Stimulated activated memory B cell treated with anti-CD40 and anti-IgM and Interleukin-4, amounts not matched to agents 10 μg/mL and 1 μg/mL and 100 μg/mL, for 72 hours (primary cell): Measurements from ENCODE around the gene ACTG1.
A peak's percentile ranks its signal among the peaks of the same experiment; 100 is the strongest.

ENCODE experiments used
- ATAC-seq: fragments of 150-1000 bp; cut with Tn5 transposase; 2 replicates; pipeline ENCODE4 v1.10.0; 2021
- H3K27ac Mint-ChIP-seq: one replicate; pipeline ENCODE4 v1.8.0; 2022; ENCODE audit warnings: mild to moderate bottlenecking, mixed read lengths
- H3K27me3 Mint-ChIP-seq: one replicate; pipeline ENCODE4 v1.8.0; 2022; ENCODE audit warnings: mixed read lengths
- H3K36me3 Mint-ChIP-seq: one replicate; pipeline ENCODE4 v1.8.0; 2022; ENCODE audit warnings: mixed read lengths
- H3K4me1 Mint-ChIP-seq: one replicate; pipeline ENCODE4 v1.8.0; 2022; ENCODE audit warnings: mixed read lengths
- H3K4me3 Mint-ChIP-seq: one replicate; pipeline ENCODE4 v1.8.0; 2022; ENCODE audit warnings: mild to moderate bottlenecking, moderate library complexity, mixed read lengths
- H3K9me3 Mint-ChIP-seq: one replicate; pipeline ENCODE4 v1.8.0; 2022; ENCODE audit warnings: mixed read lengths

Gene ACTG1

GRCh38 chr17:81517339-81518112 lies 4.9 kb upstream of the ACTG1 start:
- peaks cover 12% of the 10 kb centered on the region for H3K36me3 Mint-ChIP-seq
- no peaks in the 10 kb centered on the region for H3K9me3 Mint-ChIP-seq
- peaks cover 47% of the 10 kb centered on the region for H3K4me1 Mint-ChIP-seq
- H3K27me3 Mint-ChIP-seq: no peaks in the 10 kb centered on the region
- peak; percentile 62 for ATAC-seq
- peak overlapping the region; percentile 93 for H3K4me3 Mint-ChIP-seq
- peak overlapping the region; percentile 92 for H3K27ac Mint-ChIP-seq

DNA sequence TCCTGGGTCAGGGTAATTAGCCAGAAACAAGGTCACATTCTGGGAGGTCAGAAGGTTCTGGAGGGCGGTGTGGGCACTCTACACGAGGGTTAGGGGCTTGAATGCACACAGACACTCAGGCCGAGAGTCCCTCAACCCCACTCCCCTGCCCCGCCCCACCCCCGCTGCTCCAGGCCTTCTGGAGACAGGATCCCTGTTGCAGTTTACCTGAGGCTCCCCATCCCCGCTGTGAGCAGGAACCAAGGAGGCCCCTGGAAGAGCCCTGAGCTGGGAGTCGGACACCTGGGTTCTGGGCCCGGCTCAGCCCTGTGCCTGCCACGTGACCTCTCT lies 4.4 kb upstream of the ACTG1 start:
- peak overlapping the region; percentile 93 for H3K4me3 Mint-ChIP-seq
- H3K36me3 Mint-ChIP-seq: peaks cover 18% of the 10 kb centered on the region
- H3K4me1 Mint-ChIP-seq: peaks cover 49% of the 10 kb centered on the region
- H3K27ac Mint-ChIP-seq: peak overlapping the region; percentile 92
- H3K9me3 Mint-ChIP-seq: no peaks in the 10 kb centered on the region
- no peak for ATAC-seq
- no peaks in the 10 kb centered on the region for H3K27me3 Mint-ChIP-seq

DNA sequence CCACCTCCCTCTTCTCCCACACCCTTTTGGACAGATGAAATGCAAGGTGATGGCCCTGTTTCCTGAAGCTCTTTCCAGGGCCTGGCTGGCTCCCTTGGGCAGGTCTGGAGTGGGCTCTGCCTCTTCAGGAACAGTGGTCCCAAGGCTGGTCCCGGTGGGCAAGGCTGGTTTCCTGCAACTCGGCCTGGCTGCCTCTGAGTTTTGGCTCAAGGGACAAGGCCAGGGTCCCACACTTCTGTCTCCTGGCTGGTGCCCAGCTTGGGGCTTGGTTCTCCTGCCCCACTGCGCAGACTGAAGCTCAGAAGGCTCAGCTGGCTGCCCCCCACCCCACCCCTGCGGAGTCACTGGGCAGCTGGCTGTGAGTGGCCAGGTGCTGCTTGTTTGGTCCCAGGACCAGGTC lies 3.8 kb upstream of the ACTG1 start:
- ATAC-seq: no peak
- Mint-ChIP-seq H3K36me3 (peaks cover 23% of the 10 kb centered on the region), H3K27ac (peak overlapping the region; percentile 92), H3K27me3 (no peaks in the 10 kb centered on the region), H3K4me3 (peak overlapping the region; percentile 93), H3K4me1 (peaks cover 54% of the 10 kb centered on the region), H3K9me3 (no peaks in the 10 kb centered on the region)

DNA sequence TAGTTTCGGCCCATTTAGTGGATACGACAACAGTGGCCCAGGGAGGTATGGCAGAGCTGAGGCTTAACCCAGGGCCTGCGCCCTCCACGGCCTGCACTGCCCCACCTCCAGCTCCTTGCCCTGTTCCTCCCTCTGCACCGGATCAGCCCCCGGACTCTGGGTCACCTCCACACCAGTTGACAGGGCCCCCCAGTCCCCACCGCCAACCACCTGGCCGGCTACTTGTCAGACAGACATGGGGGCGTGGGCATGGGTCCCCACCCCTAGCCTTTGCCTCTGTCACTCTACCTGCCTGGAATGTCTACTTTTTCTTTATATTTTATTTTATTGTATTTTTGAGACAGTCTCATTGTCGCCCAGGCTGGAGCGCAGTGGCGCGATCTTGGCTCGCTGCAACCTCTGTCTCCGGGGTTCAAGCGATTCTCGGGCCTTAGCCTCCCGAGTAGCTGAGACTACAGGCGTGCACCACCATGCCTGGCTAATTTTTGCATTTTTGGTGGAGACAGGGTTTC lies 3.0 kb upstream of the ACTG1 start:
- Mint-ChIP-seq H3K36me3 (peaks cover 31% of the 10 kb centered on the region), H3K9me3 (no peaks in the 10 kb centered on the region), H3K4me1 (peaks cover 58% of the 10 kb centered on the region), H3K27me3 (no peaks in the 10 kb centered on the region), H3K27ac (peak overlapping the region; percentile 92), H3K4me3 (peak overlapping the region; percentile 93)
- no peak for ATAC-seq

GRCh38 chr17:81514739-81515529 lies 2.3 kb upstream of the ACTG1 start:
- H3K9me3 Mint-ChIP-seq: no peaks in the 10 kb centered on the region
- H3K36me3 Mint-ChIP-seq: peaks cover 38% of the 10 kb centered on the region
- H3K27ac Mint-ChIP-seq: peak overlapping the region; percentile 92
- H3K4me1 Mint-ChIP-seq: peaks cover 58% of the 10 kb centered on the region
- ATAC-seq: peak; percentile 56
- H3K27me3 Mint-ChIP-seq: no peaks in the 10 kb centered on the region
- peak overlapping the region; percentile 93 for H3K4me3 Mint-ChIP-seq

GRCh38 chr17:81514489-81514738 lies 1.8 kb upstream of the ACTG1 start:
- Mint-ChIP-seq H3K4me1 (peaks cover 58% of the 10 kb centered on the region), H3K27me3 (no peaks in the 10 kb centered on the region), H3K4me3 (peak overlapping the region; percentile 92), H3K36me3 (peaks cover 43% of the 10 kb centered on the region), H3K9me3 (no peaks in the 10 kb centered on the region), H3K27ac (peak overlapping the region; percentile 92)
- ATAC-seq: no peak

GRCh38 chr17:81513753-81514488 lies 1.3 kb upstream of the ACTG1 start:
- Mint-ChIP-seq H3K4me3 (peak overlapping the region; percentile 92), H3K4me1 (peaks cover 63% of the 10 kb centered on the region), H3K27me3 (no peaks in the 10 kb centered on the region), H3K27ac (peak overlapping the region; percentile 92), H3K9me3 (no peaks in the 10 kb centered on the region), H3K36me3 (peaks cover 48% of the 10 kb centered on the region)
- no peak for ATAC-seq

DNA sequence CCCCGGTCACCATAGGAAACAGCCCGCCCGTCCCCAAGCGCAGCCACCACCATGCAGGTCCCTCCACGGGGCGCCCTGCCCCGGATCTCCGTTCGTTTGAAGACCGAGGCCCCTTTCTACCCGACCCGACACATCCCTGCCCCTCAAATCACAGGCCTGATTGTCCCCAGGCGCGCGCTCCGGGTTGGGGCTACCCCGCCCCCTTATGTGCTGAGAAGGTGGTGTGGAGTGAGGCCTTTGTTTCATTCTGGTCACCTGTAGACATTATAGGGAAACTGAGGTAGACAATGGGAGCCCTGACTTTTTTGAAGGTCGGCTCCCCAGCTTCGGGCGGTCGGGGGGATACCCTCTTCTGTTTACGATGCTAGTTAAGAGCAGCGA lies 763 bp upstream of the ACTG1 start:
- peaks cover 52% of the 10 kb centered on the region for H3K36me3 Mint-ChIP-seq

GRCh38 chr17:81511804-81512561 lies 616 bp downstream of the ACTG1 start:
- Mint-ChIP-seq H3K4me1 (peaks cover 59% of the 10 kb centered on the region), H3K36me3 (peaks cover 61% of the 10 kb centered on the region), H3K9me3 (peaks cover 3% of the 10 kb centered on the region), H3K4me3 (peak overlapping the region; percentile 99), H3K27me3 (no peaks in the 10 kb centered on the region), H3K27ac (peak overlapping the region; percentile 92)
- ATAC-seq: peak; percentile 0

More for the DNA sequence above, 763 bp upstream of the ACTG1 start:
- Mint-ChIP-seq H3K27me3 (no peaks in the 10 kb centered on the region), H3K9me3 (no peaks in the 10 kb centered on the region), H3K4me1 (peaks cover 65% of the 10 kb centered on the region), H3K27ac (peak overlapping the region; percentile 92), H3K4me3 (peak overlapping the region; percentile 92)
- ATAC-seq: peak; percentile 17

GRCh38 chr17:81511554-81511803 lies 1.1 kb downstream of the ACTG1 start:
- ATAC-seq: no peak
- Mint-ChIP-seq H3K27ac (peak overlapping the region; percentile 92), H3K36me3 (peaks cover 58% of the 10 kb centered on the region), H3K9me3 (peaks cover 3% of the 10 kb centered on the region), H3K4me3 (peak overlapping the region; percentile 99), H3K4me1 (peaks cover 54% of the 10 kb centered on the region), H3K27me3 (no peaks in the 10 kb centered on the region)

- peaks cover 3% of the 10 kb centered on the region for H3K9me3 Mint-ChIP-seq
- ATAC-seq: no peak
Measured at GRCh38 chr17:81510785-81511553, 1.6 kb downstream of the ACTG1 start.

DNA sequence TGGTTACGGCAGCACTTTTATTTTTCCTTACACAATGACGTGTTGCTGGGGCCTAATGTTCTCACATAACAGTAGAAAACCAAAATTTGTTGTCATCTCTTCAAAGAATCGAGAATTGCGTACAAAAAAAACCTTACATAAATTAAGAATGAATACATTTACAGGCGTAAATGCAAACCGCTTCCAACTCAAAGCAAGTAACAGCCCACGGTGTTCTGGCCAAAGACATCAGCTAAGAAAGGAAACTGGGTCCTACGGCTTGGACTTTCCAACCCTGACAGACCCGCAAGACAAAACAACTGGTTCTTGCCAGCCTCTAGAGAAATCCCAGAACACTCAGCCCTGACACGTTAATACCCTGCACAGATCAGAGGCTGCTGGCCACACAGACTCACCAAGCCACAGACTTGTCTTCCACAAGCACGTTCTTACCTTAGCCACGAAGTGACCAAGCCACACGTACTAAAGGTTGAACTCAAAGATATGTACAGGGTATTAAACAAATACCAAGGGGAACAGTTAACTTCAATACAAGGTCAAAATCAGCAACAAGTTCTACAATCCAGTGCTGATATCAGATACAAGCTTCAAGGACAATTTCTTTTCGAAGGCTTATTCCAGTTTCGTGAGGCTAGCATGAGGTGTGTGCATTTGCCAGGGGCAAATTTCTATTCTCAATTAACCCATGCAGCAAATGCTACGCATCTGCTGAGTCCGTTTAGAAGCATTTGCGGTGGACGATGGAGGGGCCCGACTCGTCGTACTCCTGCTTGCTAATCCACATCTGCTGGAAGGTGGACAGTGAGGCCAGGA lies 2.4 kb downstream of the ACTG1 start:
- no peak for ATAC-seq
- no peaks in the 10 kb centered on the region for H3K27me3 Mint-ChIP-seq
- peaks cover 49% of the 10 kb centered on the region for H3K4me1 Mint-ChIP-seq
- peaks cover 50% of the 10 kb centered on the region for H3K36me3 Mint-ChIP-seq
- H3K4me3 Mint-ChIP-seq: peak overlapping the region; percentile 99
- peaks cover 3% of the 10 kb centered on the region for H3K9me3 Mint-ChIP-seq
- H3K27ac Mint-ChIP-seq: peak overlapping the region; percentile 92

More at GRCh38 chr17:81510785-81511553, 1.6 kb downstream of the ACTG1 start:
- no peaks in the 10 kb centered on the region for H3K27me3 Mint-ChIP-seq
- H3K4me1 Mint-ChIP-seq: peaks cover 49% of the 10 kb centered on the region
- H3K36me3 Mint-ChIP-seq: peaks cover 55% of the 10 kb centered on the region
- peak overlapping the region; percentile 99 for H3K4me3 Mint-ChIP-seq
- peak overlapping the region; percentile 92 for H3K27ac Mint-ChIP-seq

DNA sequence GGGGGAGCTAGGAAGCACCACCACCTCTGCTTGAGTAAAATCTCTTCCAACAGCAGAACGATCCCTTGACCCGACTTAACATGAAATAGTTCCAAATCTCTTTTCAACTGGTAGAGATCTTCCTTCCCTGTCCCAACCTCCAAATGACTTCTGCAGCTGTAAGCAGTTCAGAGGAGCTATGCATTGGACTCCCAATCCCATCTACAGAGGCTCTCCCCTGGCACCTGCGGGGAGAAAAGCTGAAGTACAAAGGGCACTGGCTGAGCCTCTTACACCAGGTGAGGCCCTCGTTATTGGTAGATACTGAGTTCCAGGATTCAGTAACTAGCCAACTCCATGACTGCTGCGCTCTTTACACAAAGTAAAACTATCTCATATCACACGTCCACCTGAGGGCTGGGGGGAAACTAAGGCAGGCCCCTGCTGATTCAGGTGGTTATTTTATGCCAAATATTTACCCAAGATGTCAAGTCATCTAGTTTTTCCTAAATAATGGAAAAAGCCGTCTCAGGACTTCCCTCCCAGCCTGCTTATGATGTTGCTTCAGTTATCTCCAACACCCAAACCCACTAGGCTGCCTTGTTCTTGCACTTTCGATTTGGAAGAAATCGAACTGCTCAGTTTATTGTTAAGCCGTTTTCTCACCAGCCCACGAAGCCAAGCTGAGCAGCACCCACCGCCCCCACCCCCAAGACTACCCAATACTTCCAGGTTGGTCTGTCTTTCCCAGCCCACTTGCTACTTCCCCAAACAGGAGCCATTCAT lies 3.2 kb downstream of the ACTG1 start:
- H3K4me3 Mint-ChIP-seq: peak overlapping the region; percentile 99
- peaks cover 49% of the 10 kb centered on the region for H3K36me3 Mint-ChIP-seq
- no peaks in the 10 kb centered on the region for H3K27me3 Mint-ChIP-seq
- no peak for ATAC-seq
- peaks cover 3% of the 10 kb centered on the region for H3K9me3 Mint-ChIP-seq
- H3K4me1 Mint-ChIP-seq: peaks cover 49% of the 10 kb centered on the region
- peak overlapping the region; percentile 92 for H3K27ac Mint-ChIP-seq
